DND-41 (cell line): ENCODE data around the gene GALNT13.

Source experiments
- ATAC-seq: fragments of 200-7000 bp; cut with Tn5 transposase; 3 replicates; pipeline ENCODE4 v1.9.1; 2021; ENCODE audit warnings: low read depth; ENCODE audit not compliant: insufficient read depth
- DNase-seq: peaks from one replicate; pipeline ENCODE4 v3.0.0-alpha.2; 2020
- H2AFZ ChIP-seq: 2 replicates; pipeline ENCODE4 v1.6.0; 2012; ENCODE audit warnings: low read depth, low read length
- H3K27ac ChIP-seq: 2 replicates; pipeline ENCODE4 v1.5.1; 2012; ENCODE audit warnings: low read length, inconsistent platforms
- H3K27me3 ChIP-seq: fragments of 200-600 bp; sonication (generic); 2 replicates; pipeline ENCODE4 v1.6.0; 2012; ENCODE audit warnings: low read length, mild to moderate bottlenecking, inconsistent platforms; ENCODE audit not compliant: insufficient read depth, poor library complexity
- H3K36me3 ChIP-seq: 2 replicates; pipeline ENCODE4 v1.5.1; 2012; ENCODE audit warnings: low read length, inconsistent platforms; ENCODE audit not compliant: insufficient read depth
- H3K4me1 ChIP-seq: 2 replicates; pipeline ENCODE4 v1.5.1; 2012; ENCODE audit warnings: mild to moderate bottlenecking, low read length; ENCODE audit not compliant: insufficient read depth
- H3K4me2 ChIP-seq: 2 replicates; pipeline ENCODE4 v1.6.0; 2012; ENCODE audit warnings: mild to moderate bottlenecking, moderate library complexity, low read length, inconsistent platforms; ENCODE audit not compliant: insufficient read depth
- H3K4me3 ChIP-seq, 2 experiments: fragments of 200-600 bp in 1 of 2; shearing (Covaris generic) in 1 of 2; 2 replicates each; pipeline ENCODE4 v1.5.1; 2012 to 2016; ENCODE audit warnings: inconsistent platforms in 2 of 2, low read length in 2 of 2, mild to moderate bottlenecking in 2 of 2, low read depth in 1 of 2, moderate library complexity in 1 of 2
- H3K79me2 ChIP-seq: 2 replicates; pipeline ENCODE4 v1.6.0; 2012; ENCODE audit warnings: low read length, inconsistent platforms; ENCODE audit not compliant: insufficient read depth
- H3K9ac ChIP-seq: 2 replicates; pipeline ENCODE4 v1.6.0; 2012; ENCODE audit warnings: low read depth, mild to moderate bottlenecking, inconsistent platforms, low read length, moderate library complexity
- H3K9me3 ChIP-seq: 2 replicates; pipeline ENCODE4 v1.5.1; 2012; ENCODE audit warnings: low read length, moderate library complexity, mild to moderate bottlenecking, inconsistent platforms; ENCODE audit not compliant: insufficient read depth, severe bottlenecking
- H4K20me1 ChIP-seq: 2 replicates; pipeline ENCODE4 v1.6.0; 2012; ENCODE audit warnings: low read length; ENCODE audit not compliant: insufficient read depth
- CTCF ChIP-seq: IDR thresholded peaks from 2 replicates; pipeline ENCODE4 v1.5.1; 2012; ENCODE audit warnings: borderline replicate concordance, low read length, moderate library complexity, mild to moderate bottlenecking; ENCODE audit not compliant: poor library complexity, severe bottlenecking; ENCODE audit errors: extremely low read depth
- EZH2 ChIP-seq: IDR thresholded peaks from 3 replicates; pipeline ENCODE4 v1.6.1; 2012; ENCODE audit warnings: borderline replicate concordance, low read depth, mild to moderate bottlenecking, moderate library complexity, low read length, inconsistent platforms; ENCODE audit not compliant: severe bottlenecking

Gene GALNT13

GRCh38 chr2:154158101-154158500 is 286.4 kb downstream of the GALNT13 start:
- H3K9ac ChIP-seq: no peak overlapping the region
- no peak overlapping the region for H2AFZ ChIP-seq

GRCh38 chr2:154161286-154161685 is 289.6 kb downstream of the GALNT13 start:
- no peaks in the 10 kb centered on the region for H3K27me3 ChIP-seq
- DNase-seq (no peak), ATAC-seq (no peak)
- H3K9ac ChIP-seq: no peak overlapping the region
- H3K27ac ChIP-seq: no peak overlapping the region
- H3K9me3 ChIP-seq: no peaks in the 10 kb centered on the region
- H2AFZ ChIP-seq: no peak overlapping the region
- no peak for TF ChIP-seq EZH2
- TF ChIP-seq CTCF: no peak
- no peak overlapping the region for H3K4me3 ChIP-seq
- no peak overlapping the region for H3K4me2 ChIP-seq
- H4K20me1 ChIP-seq: no peaks in the 10 kb centered on the region
- H3K36me3 ChIP-seq: no peaks in the 10 kb centered on the region
- H3K79me2 ChIP-seq: no peaks in the 10 kb centered on the region
- no peaks in the 10 kb centered on the region for H3K4me1 ChIP-seq

More at GRCh38 chr2:154158101-154158500, 286.4 kb downstream of the GALNT13 start:
- H3K9me3 ChIP-seq: no peaks in the 10 kb centered on the region
- H3K4me1 ChIP-seq: no peaks in the 10 kb centered on the region
- no peaks in the 10 kb centered on the region for H3K79me2 ChIP-seq
- H3K27ac ChIP-seq: no peak overlapping the region
- no peaks in the 10 kb centered on the region for H4K20me1 ChIP-seq
- no peak overlapping the region for H3K4me3 ChIP-seq
- no peak overlapping the region for H3K4me2 ChIP-seq
- no peak for DNase-seq
- TF ChIP-seq CTCF (no peak), EZH2 (no peak)
- no peaks in the 10 kb centered on the region for H3K36me3 ChIP-seq
- no peaks in the 10 kb centered on the region for H3K27me3 ChIP-seq
- no peak for ATAC-seq

GRCh38 chr2:154170400-154170799 is 298.7 kb downstream of the GALNT13 start:
- H3K9ac ChIP-seq: no peak overlapping the region
- TF ChIP-seq CTCF (no peak), EZH2 (no peak)
- no peaks in the 10 kb centered on the region for H3K36me3 ChIP-seq
- no peak for ATAC-seq
- no peak overlapping the region for H3K27ac ChIP-seq
- H3K4me3 ChIP-seq: no peak overlapping the region
- no peaks in the 10 kb centered on the region for H3K4me1 ChIP-seq
- H3K9me3 ChIP-seq: no peaks in the 10 kb centered on the region
- H4K20me1 ChIP-seq: no peaks in the 10 kb centered on the region
- no peak overlapping the region for H2AFZ ChIP-seq
- DNase-seq: no peak
- no peak overlapping the region for H3K4me2 ChIP-seq
- H3K79me2 ChIP-seq: no peaks in the 10 kb centered on the region
- no peaks in the 10 kb centered on the region for H3K27me3 ChIP-seq

- DNase-seq (no peak), ATAC-seq (no peak)
- Histone ChIP-seq H4K20me1 (no peaks in the 10 kb centered on the region), H3K4me1 (no peaks in the 10 kb centered on the region), H3K79me2 (no peaks in the 10 kb centered on the region), H3K9me3 (no peaks in the 10 kb centered on the region), H3K4me3 (no peak overlapping the region), H3K27ac (no peak overlapping the region), H3K9ac (no peak overlapping the region), H3K27me3 (no peaks in the 10 kb centered on the region), H2AFZ (no peak overlapping the region), H3K4me2 (no peak overlapping the region), H3K36me3 (no peaks in the 10 kb centered on the region)
- TF ChIP-seq EZH2 (no peak), CTCF (no peak)
Observed at GRCh38 chr2:154173164-154173563, 301.4 kb downstream of the GALNT13 start.
